ENCODE measurements around the gene ARIH1. TPM values are rescaled to one million over a fixed set of nuclear protein-coding genes. Genes with fewer than 3 reads are reported as not detected.

ARIH1 gene
- total and polyA plus RNA-seq, 10 of the 15 experiments (the other 5 are each of a cell fraction or from before 2014, with no cell fraction given), result 14.7 to 99.5 (median 26.5) TPM

- no peak for TF ChIP-seq CREM (IDR thresholded peaks at IDR 0.05; ENCODE audit: low read depth)
Measured at GRCh38 chr15:72497402-72497801, 23.3 kb downstream of the ARIH1 start (continued).

DNA sequence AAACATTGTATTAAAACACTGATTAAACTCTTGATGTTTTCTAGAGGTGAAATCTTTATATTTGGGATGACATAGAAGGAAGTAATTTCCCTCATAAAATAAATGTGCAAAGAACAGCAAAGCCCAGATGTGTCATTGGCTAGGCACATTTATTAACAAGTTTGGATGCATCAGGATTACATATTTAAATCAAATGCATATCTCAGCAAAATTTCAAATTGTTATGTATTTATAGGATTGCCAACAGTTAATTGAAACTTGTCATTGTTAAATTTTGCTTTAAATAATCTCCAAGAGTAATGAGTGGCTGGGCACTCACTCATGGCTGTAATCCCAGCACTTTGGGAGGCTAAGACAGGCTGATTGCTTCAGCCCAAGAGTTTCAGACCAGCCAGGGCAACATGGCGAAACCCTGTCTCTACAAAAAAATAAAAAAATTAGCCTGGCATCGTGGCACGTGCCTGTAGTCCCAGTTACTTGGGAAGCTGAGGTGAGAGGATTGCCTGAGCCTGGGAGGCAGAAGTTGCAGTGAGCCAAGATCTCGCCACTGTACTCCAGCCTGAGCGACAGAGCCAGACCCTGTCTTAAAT lies 28.2 kb downstream of the ARIH1 start:
- RAD21 ChIA-PET (ENCODE audit: unreplicated experiment), result no interaction called here
- no peak overlapping the region for H3K27ac ChIP-seq (ENCODE audit: control insufficient read depth, insufficient read depth)
- peaks cover 58% of the 10 kb centered on the region for H3K79me2 ChIP-seq (ENCODE audit: control insufficient read depth, insufficient read depth, low read length)
- no peaks in the 10 kb centered on the region for H4K20me1 ChIP-seq (ENCODE audit: control insufficient read depth, insufficient read depth)
- no peak overlapping the region for H3K4me2 ChIP-seq (ENCODE audit: control insufficient read depth, insufficient read depth)
- no peak overlapping the region for H2AFZ ChIP-seq (ENCODE audit: control insufficient read depth, low read depth, low read length)
- POLR2A ChIA-PET, result no interaction called here
- H3K27me3 ChIP-seq (replicated peaks in 1 of 2; ENCODE audit: control insufficient read depth in 2 of 2, insufficient read depth in 2 of 2, low read length in 1 of 2), result no peaks in the 10 kb centered on the region
- no peaks in the 10 kb centered on the region for H3K4me1 ChIP-seq (ENCODE audit: control insufficient read depth, insufficient read depth, low read length)
- in situ Hi-C loops (cut with MboI), result no loop called here
- SMC1A ChIA-PET (ENCODE audit: uncharacterized antibody, unreplicated experiment), result interaction anchor here (1.2 kb wide), 1 partner anchor 10 kb away, joined by 3 read pairs; no protein-coding TSS in a partner anchor
- intact Hi-C loops (cut with micrococcal nuclease; ENCODE audit: unreplicated experiment), result no loop called here
- no peak for FAIRE-seq
- no peaks in the 10 kb centered on the region; a peak in 2 of 4 replicates for H3K36me3 ChIP-seq (ENCODE audit: control insufficient read depth in 2 of 2, insufficient read depth in 2 of 2, low read length in 1 of 2)
- 99% methylated on average over 5 of the region's 5 CpGs for WGBS (ENCODE audit: insufficient coverage, insufficient replicate concordance, low lambda C conversion rate, missing lambda C conversion rate)
- no peak for TF ChIP-seq SMARCA5 (IDR thresholded peaks at IDR 0.05)
- no peak for TF ChIP-seq NR2C1 (IDR thresholded peaks at IDR 0.05)
- TF ChIP-seq, protein P1, sequence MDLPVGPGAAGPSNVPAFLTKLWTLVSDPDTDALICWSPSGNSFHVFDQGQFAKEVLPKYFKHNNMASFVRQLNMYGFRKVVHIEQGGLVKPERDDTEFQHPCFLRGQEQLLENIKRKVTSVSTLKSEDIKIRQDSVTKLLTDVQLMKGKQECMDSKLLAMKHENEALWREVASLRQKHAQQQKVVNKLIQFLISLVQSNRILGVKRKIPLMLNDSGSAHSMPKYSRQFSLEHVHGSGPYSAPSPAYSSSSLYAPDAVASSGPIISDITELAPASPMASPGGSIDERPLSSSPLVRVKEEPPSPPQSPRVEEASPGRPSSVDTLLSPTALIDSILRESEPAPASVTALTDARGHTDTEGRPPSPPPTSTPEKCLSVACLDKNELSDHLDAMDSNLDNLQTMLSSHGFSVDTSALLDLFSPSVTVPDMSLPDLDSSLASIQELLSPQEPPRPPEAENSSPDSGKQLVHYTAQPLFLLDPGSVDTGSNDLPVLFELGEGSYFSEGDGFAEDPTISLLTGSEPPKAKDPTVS (IDR thresholded peaks at IDR 0.05; ENCODE audit: low read depth, low read length), result no peak
- TF ChIP-seq HCFC1 (IDR thresholded peaks at IDR 0.05; ENCODE audit: low read length), result no peak
- no peak for TF ChIP-seq KAT2A (conservative IDR thresholded peaks at IDR 0.05; ENCODE audit: control insufficient read depth, low read depth, low read length)
- TF ChIP-seq MEF2A (IDR thresholded peaks at IDR 0.05; ENCODE audit: insufficient read depth, low read depth, low read length), result no peak
- no peak for TF ChIP-seq ZNF274 (IDR thresholded peaks at IDR 0.05; ENCODE audit: insufficient read depth, insufficient read length)
- no peak for TF ChIP-seq E2F8 (IDR thresholded peaks at IDR 0.05; ENCODE audit: low read depth, partially characterized antibody)
- no peak for TF ChIP-seq ZZZ3 (IDR thresholded peaks at IDR 0.05; ENCODE audit: control insufficient read depth, insufficient read length, low read depth)
- no peak for TF ChIP-seq KLF5 (IDR thresholded peaks at IDR 0.05; ENCODE audit: partially characterized antibody)
- TF ChIP-seq NRF1 (conservative IDR thresholded peaks at IDR 0.05; ENCODE audit: low read depth, low read length), result no peak
- no peak for TF ChIP-seq CREB1 (IDR thresholded peaks at IDR 0.05; ENCODE audit: low read depth)
- TF ChIP-seq STAT3 (IDR thresholded peaks at IDR 0.05; ENCODE audit: low read depth, low read length), result no peak
- no peak for TF ChIP-seq RUNX3 (IDR thresholded peaks at IDR 0.05; ENCODE audit: low read length)
- no TSS peak for BruUV-seq (replicated peaks)
- CTCF ChIA-PET, result interaction anchor here (0.9 to 2.6 kb wide), 2 partner anchors 8 to 10 kb away, joined by 3 to 8 read pairs; no protein-coding TSS in a partner anchor
- H3K9ac ChIP-seq (ENCODE audit: control insufficient read depth, insufficient read depth, low read length), result no peak overlapping the region
- H3K4me3 ChIP-seq, result no peak overlapping the region
- no peak for ATAC-seq
- H3K9me3 ChIP-seq (replicated peaks; ENCODE audit: control insufficient read depth, insufficient read depth, low read length), result no peaks in the 10 kb centered on the region
- no peak for DNase-seq (ENCODE audit: low read depth, low spot score)

Data from GM12878 (cell line).